Liver (tissue), 3 donors: Measurements from ENCODE around the gene ALS2CL.

Experiments used
- CTCF ChIP-seq: fragments of 150-350 bp; IDR thresholded peaks from 2 replicates; pipeline ENCODE4 v1.5.1; 2017; ENCODE audit warnings: improper control_type of control experiment, low read depth, low read length; ENCODE audit not compliant: missing input control
- REST ChIP-seq: IDR thresholded peaks from 2 replicates; pipeline ENCODE4 v1.6.1; 2016; ENCODE audit warnings: antibody characterized with exemption, mild to moderate bottlenecking
- SP1 ChIP-seq: IDR thresholded peaks from 2 replicates; pipeline ENCODE4 v1.6.1; 2018; ENCODE audit warnings: antibody characterized with exemption, mild to moderate bottlenecking
- YY1 ChIP-seq: IDR thresholded peaks from 2 replicates; pipeline ENCODE4 v1.6.1; 2016; ENCODE audit warnings: antibody characterized with exemption, mild to moderate bottlenecking
- ZBTB33 ChIP-seq: IDR thresholded peaks from 2 replicates; pipeline ENCODE4 v1.6.1; 2016; ENCODE audit warnings: antibody characterized with exemption
- donor health status: healthy.
- donor health status: healthy.

- no peak for TF ChIP-seq SP1
- TF ChIP-seq CTCF: no peak
- TF ChIP-seq ZBTB33: no peak
- TF ChIP-seq REST: no peak
- TF ChIP-seq YY1: no peak
Observed at GRCh38 chr3:46722443-46722842, 29.0 kb upstream of the ALS2CL start.
